Right kidney (tissue), 1 donor: ENCODE results near the gene LRP1B.
"Not testable (repeated sequence)": the region's sequence is repeated elsewhere in the genome, so short reads cannot be mapped to it uniquely, and the experiment has no call there.

ENCODE experiments used
- DNase-seq: peaks from one replicate; pipeline ENCODE4 v3.0.0-alpha.2; 2016

The LRP1B gene

DNA sequence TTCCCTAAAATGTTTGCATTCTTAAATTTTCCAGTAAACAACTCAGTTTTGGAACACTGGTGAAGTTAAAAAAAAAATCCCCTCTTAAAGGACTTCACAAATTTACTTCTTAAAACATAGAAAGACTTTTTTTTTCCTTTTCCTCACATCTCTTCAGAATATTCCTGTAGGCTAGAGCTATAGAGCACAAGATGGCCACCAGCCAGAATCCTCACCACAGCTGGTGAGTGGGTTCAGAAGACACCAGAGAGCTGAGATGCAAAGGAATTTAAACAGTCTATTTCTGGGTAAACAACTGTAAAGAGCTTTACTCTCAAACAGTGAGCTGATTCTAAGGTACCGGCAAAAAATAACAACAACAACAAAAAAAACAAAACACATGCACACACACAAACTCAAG is 252.8 kb downstream of the LRP1B start:
- DNase-seq, result no peak

GRCh38 chr2:141871913-141872634 is 258.7 kb downstream of the LRP1B start:
- no peak for DNase-seq

- DNase-seq, result no peak
Observed at GRCh38 chr2:141869572-141869971, 261.2 kb downstream of the LRP1B start.

DNA sequence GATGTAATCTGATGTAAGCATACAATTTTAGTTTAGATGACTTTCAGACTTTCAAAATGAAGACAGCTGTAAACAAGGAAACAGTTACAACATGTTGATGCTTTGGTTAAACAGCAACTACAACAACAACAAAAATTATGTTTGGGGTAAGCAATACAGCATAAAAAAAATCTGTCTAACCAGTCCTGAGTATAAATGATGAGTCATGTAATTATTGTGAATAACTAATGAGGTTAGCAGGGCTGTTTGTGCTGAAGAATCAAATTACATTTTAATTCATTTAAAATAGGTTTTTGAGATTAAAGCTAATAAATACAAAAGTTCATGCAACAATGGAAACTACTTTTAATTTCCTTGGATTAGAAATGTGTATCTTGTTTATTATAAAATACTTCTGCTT is 266.9 kb downstream of the LRP1B start:
- DNase-seq, result no peak

DNA sequence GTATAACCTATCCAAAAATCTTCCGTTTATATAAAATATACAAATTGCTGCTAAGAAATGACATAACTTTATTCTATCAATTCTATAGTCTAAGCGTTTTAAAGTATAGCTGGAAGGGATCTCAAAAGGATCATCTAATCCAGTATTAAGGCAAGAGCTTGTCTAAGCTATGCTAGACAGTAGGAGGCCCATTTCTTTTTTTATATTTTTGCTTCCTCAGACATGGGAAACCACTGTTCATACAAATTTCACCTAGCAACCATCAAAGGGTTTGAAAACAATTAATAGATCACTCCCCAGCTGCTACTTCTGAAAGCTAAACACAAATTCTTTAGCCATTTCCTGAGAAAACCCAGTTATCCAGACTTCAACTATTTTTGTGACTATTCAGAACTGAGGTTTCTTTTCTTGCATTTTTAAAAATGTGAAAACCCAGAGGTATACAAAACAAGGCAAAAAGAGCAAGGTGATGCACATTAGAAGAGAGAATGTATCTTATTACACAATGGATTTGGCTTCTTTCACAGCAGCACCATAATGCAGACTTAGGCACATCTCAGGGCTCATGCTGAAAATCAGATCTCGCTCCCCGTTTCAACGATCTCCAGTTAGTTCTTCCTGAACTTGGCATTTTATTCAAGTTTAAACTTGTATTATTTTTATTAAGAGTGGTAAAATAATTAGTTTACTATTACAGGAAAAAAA is 274.4 kb downstream of the LRP1B start:
- DNase-seq, result no peak

- no peak for DNase-seq
Observed at GRCh38 chr2:141848191-141848590, 282.6 kb downstream of the LRP1B start.

- DNase-seq, result no peak
Observed at GRCh38 chr2:141844231-141844630, 286.6 kb downstream of the LRP1B start.

DNA sequence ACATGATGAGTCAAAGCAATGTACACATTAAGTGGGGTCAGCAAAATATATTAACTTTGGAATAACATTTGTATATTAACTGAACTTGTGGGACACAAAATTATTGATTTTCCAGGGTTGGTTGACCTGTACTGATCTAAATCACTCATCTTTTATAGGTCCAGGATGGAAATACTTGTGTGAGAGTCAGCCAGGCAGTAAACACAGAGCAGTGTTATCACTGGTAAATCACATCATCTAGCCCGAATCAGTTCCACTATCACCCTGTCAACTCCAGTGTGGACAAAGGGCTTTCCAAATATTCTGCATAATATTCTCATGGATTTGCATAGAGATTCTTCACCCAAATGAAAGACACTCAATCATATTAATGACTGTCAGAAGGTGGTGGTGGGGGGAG is 295.7 kb downstream of the LRP1B start:
- DNase-seq, result no peak

DNA sequence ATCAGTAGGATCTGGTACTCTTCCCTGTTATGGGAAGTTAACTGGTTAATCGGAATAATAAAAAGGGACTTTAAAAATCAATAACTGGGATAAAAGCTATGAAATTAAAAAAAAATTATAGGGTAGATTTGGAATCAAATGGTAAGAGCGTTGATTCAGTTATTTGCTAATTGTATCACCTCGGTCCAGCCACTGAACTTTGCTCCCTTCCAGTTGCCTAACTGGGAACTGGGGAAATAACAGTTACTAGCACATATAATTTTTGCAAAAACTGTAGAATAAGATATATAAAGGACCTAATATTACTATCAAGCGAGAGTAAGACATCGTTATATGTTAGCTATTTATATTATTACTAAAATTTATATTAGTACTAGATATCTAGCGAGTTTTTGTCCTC is 302.1 kb downstream of the LRP1B start:
- DNase-seq, result no peak

GRCh38 chr2:141824790-141825189 is 306.0 kb downstream of the LRP1B start:
- DNase-seq, result no peak

DNA sequence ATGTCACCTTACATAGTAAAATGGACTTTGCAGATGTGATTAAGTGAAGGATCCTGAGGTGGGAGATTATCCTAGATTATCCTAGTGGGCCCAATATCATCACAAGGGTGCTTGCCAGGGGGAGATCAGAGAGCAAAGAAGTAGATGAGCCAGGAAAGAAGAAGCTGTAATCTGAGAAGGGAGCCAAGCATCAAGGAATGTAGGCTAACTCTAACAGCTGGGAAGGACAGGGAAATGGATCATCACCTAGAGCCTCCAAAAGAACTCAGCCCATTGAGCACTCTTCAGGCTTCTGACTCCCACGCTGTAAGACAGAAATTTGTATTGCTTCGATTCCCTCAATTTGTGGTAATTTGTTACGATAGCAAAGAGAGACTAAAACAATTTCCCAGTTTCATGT is 309.9 kb downstream of the LRP1B start:
- no peak for DNase-seq

- not testable (repeated sequence) for DNase-seq
Observed at GRCh38 chr2:141815320-141815719, 315.5 kb downstream of the LRP1B start.

- DNase-seq, result no peak
Observed at GRCh38 chr2:141814150-141814549, 316.7 kb downstream of the LRP1B start.

- no peak for DNase-seq
Observed at GRCh38 chr2:141810148-141810547, 320.7 kb downstream of the LRP1B start.

GRCh38 chr2:141806090-141806489 is 324.7 kb downstream of the LRP1B start:
- DNase-seq, result no peak

GRCh38 chr2:141805302-141805701 is 325.5 kb downstream of the LRP1B start:
- no peak for DNase-seq

GRCh38 chr2:141796449-141796848 is 334.4 kb downstream of the LRP1B start:
- DNase-seq, result no peak

DNA sequence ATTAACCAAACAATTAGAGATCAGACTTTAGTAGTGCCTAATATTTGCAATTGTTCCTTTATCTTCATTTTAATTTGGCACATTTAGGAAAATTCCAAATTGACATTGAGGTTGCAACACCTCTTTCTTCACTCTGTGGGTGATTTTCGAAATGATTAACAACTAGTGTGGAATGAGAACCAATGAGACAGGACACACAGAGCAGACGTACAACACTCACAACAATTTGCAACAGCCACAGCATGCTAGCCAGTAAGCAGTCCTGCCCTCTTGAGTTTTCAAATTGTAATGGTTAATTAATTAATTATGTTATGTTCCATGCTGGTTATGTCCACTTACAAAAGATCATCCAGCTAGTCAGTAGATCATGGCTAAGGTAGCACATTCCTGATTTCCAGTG is 339.3 kb downstream of the LRP1B start:
- DNase-seq, result no peak

- DNase-seq, result no peak
Observed at GRCh38 chr2:141782574-141782973, 348.2 kb downstream of the LRP1B start.

GRCh38 chr2:141778315-141778835 is 352.4 kb downstream of the LRP1B start:
- no peak for DNase-seq

GRCh38 chr2:141770530-141770929 is 360.3 kb downstream of the LRP1B start:
- DNase-seq, result no peak

- DNase-seq, result no peak
Observed at GRCh38 chr2:141767691-141768090, 363.1 kb downstream of the LRP1B start.

- DNase-seq, result no peak
Observed at GRCh38 chr2:141767051-141767450, 363.8 kb downstream of the LRP1B start.

GRCh38 chr2:141766225-141766624 is 364.6 kb downstream of the LRP1B start:
- no peak for DNase-seq
